Activated CD4-positive, alpha-beta T cell treated with anti-CD3 and anti-CD28 coated beads, Interleukin-2, amount 10 ng/mL, durations not matched to agents 7 days and 5 days (primary cell): ENCODE results near the gene HAUS3. TPM values are rescaled to one million over a fixed set of nuclear protein-coding genes. Genes with fewer than 3 reads are reported as not detected.
"Not testable (repeated sequence)": the region's sequence is repeated elsewhere in the genome, so short reads cannot be mapped to it uniquely, and the experiment has no call there.

ENCODE experiments used
- CTCF ChIA-PET: fragments of 350-600 bp; sonication (Branson Sonifier 250); formaldehyde crosslinking; loops from one replicate; lab custom pipeline; 2021; ENCODE audit warnings: antibody characterized with exemption; lab: Charles Lee
- POLR2A ChIA-PET: fragments of 350-600 bp; sonication (Branson Sonifier 250); formaldehyde crosslinking; loops from one replicate; lab custom pipeline; 2021; ENCODE audit warnings: antibody characterized with exemption; lab: Charles Lee
- DNase-seq: peaks from one replicate; pipeline ENCODE4 v3.0.0-alpha.2; 2020
- H3K27ac Mint-ChIP-seq: one replicate; pipeline ENCODE4 v1.8.0; 2021; ENCODE audit warnings: mild to moderate bottlenecking, moderate library complexity, mixed read lengths
- H3K27me3 Mint-ChIP-seq: one replicate; pipeline ENCODE4 v1.8.0; 2021; ENCODE audit warnings: mixed read lengths
- H3K36me3 Mint-ChIP-seq: one replicate; pipeline ENCODE4 v1.8.0; 2021; ENCODE audit warnings: low read depth, mixed read lengths
- H3K4me1 Mint-ChIP-seq: one replicate; pipeline ENCODE4 v1.8.0; 2021; ENCODE audit warnings: mixed read lengths
- H3K4me3 Mint-ChIP-seq: one replicate; pipeline ENCODE4 v1.8.0; 2021; ENCODE audit warnings: mild to moderate bottlenecking, moderate library complexity, mixed read lengths
- H3K9me3 Mint-ChIP-seq: one replicate; pipeline ENCODE4 v1.8.0; 2021; ENCODE audit warnings: mixed read lengths
- total RNA-seq, 2 experiments: library from RNA; stranded (reverse); gene quantifications; one replicate each; pipeline ENCODE4 v1.2.3, GENCODE V29; 2021

HAUS3 gene
- total RNA-seq, 2 experiments from 2014 or later, result 25.3 to 26.4 TPM

DNA sequence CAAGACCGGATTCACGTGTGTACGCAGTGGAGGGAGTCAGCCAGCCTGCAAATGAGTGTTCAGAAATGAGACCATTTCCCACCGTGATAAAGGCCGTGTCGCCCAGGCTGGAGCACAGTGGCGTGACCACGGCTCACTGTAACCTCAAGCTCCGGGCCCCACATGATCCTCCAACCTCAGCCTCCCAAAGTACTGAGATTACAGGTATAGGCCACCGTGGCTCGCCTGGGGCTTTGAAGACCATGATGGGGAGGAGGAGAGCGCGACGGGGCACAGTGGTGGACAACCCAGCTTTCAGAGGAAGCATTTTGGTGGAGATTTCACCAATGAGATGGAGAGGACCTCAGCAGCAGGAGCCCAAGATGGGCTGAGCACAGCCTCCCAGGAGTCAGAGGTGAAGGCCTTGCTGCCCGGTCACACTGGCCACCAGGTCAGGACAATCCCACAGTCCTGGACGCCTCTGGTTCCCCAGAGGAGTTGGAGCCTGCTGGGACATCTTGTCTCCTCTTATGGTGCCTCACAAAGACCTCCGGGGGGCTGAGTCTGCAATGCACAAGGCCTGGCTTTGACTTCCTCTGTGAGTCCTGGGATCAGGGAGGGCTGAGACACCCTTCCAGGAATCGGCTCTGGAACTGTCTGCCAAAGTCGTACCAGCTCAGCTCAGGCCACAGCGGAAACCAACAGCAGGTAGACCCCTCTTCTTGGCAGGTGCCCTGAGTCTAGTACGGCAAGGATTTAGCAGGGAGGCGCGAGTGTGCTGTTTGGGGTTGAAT, 42.4 kb upstream of the HAUS3 start:
- no peaks in the 10 kb centered on the region for H3K27me3 Mint-ChIP-seq
- H3K36me3 Mint-ChIP-seq, result peaks cover 3% of the 10 kb centered on the region
- ChIA-PET CTCF (interaction anchor here (1.2 kb wide), 1 partner anchor 64 kb away, joined by 3 read pairs; no protein-coding TSS in a partner anchor), POLR2A (no interaction called here)
- peaks cover 31% of the 10 kb centered on the region for H3K4me1 Mint-ChIP-seq
- no peak overlapping the region for H3K27ac Mint-ChIP-seq
- peaks cover 2% of the 10 kb centered on the region for H3K9me3 Mint-ChIP-seq
- H3K4me3 Mint-ChIP-seq, result no peak overlapping the region
- DNase-seq, result no peak

DNA sequence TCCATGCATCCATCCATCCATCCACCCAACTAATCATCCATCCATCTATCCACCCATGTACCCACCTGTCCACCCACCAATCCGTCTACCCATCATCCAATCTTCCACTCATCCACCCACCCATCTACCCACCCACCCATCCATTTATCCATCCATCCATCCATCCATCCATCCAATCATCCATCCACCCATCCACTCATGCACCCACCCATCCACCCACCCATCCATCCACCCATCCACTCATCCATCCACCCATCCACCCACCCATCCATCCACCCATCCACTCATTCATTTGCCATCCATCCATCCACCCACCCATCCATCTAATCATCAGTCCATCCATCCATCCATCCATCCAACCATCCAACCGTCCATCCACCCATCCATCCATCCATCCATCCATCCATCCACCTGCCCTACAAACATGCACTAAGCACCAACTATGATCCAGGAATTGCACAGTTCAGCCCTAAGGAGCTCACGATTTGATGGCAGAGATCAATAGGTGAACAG, 41.3 kb upstream of the HAUS3 start:
- H3K36me3 Mint-ChIP-seq, result peaks cover 3% of the 10 kb centered on the region
- peaks cover 31% of the 10 kb centered on the region for H3K4me1 Mint-ChIP-seq
- H3K9me3 Mint-ChIP-seq, result peaks cover 2% of the 10 kb centered on the region
- H3K27ac Mint-ChIP-seq, result no peak overlapping the region
- ChIA-PET POLR2A (no interaction called here), CTCF (no interaction called here)
- DNase-seq, result no peak
- H3K4me3 Mint-ChIP-seq, result no peak overlapping the region
- no peaks in the 10 kb centered on the region for H3K27me3 Mint-ChIP-seq

DNA sequence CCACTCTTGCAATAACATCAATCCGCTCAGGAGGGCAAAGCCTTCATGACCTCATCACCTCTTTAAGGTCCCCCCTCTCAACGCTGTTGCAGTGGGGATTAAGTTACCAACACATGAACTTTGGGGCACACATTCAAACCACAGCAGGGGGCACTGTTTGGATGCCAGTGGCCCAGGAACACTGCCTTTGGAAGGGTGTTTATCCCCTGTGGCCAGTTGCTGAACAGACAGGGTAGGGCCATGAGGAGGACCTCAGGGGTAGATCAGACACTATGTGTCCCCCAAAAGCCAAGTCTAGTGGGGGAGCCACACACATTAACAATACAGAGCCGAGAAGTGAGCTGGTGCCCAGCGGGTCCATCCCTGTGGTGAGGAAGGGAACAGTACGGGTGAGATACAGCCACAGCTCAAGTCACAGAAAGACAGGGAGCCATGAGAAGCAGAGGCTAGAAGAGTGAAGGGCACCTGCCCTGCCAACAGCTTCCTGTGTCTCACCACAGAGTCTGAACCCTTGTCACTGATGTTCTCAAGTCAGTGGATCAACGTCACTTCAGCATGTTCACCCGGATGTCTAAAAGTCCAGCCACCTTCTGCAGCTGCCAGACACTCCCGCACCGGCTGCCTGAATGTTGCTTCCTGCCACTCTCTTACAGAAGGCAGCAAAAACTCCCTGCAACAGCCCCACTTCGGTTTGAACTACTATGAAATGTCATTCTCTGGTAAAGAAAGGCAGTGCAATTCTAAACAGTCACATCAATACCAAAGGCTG, 39.8 kb upstream of the HAUS3 start:
- DNase-seq, result peak; percentile 86
- H3K27me3 Mint-ChIP-seq, result no peaks in the 10 kb centered on the region

DNA sequence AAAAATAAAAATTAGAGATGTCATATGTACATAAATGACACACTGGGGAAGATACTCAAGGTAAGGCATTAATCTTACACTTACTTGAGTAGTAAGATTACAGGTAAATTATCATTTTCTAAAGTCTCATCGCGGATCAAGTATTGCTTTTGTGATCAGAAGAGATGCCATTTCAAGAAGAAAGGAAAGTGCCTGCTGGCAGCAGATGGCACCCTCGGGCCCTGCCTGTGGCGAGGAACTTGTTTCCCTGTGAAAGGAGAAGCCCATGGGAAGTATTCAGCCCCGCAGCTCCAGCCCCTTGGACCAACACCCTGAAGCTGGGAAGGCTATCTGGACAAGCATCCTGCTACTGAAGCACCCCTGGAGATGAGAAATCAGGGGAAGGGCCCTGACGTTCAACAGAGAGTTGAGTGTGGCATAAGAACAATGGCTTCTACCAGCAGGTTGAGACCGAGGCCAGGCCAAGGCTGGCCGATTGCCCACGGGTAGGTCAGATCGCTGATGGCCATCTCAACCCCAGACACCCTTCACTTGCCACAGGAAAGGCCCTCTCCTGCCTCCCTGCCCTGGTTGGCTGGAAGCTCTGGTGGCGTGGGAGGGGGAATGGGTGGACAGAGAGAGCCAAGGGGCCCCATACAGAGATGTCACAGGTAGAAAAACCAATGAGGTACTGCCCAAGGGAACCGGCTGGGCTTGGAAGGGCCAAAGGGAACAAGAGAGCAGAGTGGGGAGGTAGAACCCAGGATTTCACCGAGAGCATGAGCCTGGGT, 38.8 kb upstream of the HAUS3 start:
- Mint-ChIP-seq H3K27me3 (no peaks in the 10 kb centered on the region), H3K9me3 (peaks cover 2% of the 10 kb centered on the region), H3K36me3 (peaks cover 3% of the 10 kb centered on the region), H3K27ac (peak overlapping the region; percentile 92), H3K4me1 (peaks cover 31% of the 10 kb centered on the region), H3K4me3 (no peak overlapping the region)
- ChIA-PET POLR2A (no interaction called here), CTCF (interaction anchor here (1.1 kb wide), 1 partner anchor 151 kb away, joined by 4 read pairs; no protein-coding TSS in a partner anchor)
- no peak for DNase-seq

More for the DNA sequence above, 39.8 kb upstream of the HAUS3 start:
- ChIA-PET POLR2A (no interaction called here), CTCF (interaction anchor here (0.5 to 1.3 kb wide), 7 partner anchors 8 to 760 kb away, joined by 3 to 6 read pairs (median 3); no protein-coding TSS in a partner anchor)
- Mint-ChIP-seq H3K9me3 (peaks cover 2% of the 10 kb centered on the region), H3K4me3 (peak overlapping the region; percentile 23), H3K27ac (peak overlapping the region; percentile 92), H3K4me1 (peaks cover 31% of the 10 kb centered on the region), H3K36me3 (peaks cover 3% of the 10 kb centered on the region)

DNA sequence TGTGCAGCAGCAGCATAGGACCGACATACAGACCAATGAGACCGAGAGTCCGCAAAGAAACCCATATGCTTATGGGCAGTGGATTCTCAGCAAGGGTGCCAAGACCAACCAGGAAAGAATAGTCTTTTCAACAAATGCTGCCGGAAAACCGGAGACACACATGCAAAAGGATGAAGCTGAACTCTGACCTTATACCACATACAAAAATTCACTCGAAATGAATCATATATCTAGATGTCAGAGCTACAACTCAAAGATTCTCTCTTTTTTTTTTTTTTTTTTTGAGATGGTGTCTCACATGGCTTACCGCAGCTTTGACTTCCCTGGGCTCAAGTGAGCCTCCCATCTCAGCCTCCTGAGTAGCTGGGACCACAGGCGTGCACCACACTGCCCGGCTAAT, 36.0 kb upstream of the HAUS3 start:
- H3K4me3 Mint-ChIP-seq, result no peak overlapping the region
- H3K9me3 Mint-ChIP-seq, result no peaks in the 10 kb centered on the region
- POLR2A ChIA-PET, result no interaction called here
- no peak overlapping the region for H3K27ac Mint-ChIP-seq
- CTCF ChIA-PET, result interaction anchor here (0.6 kb wide), 1 partner anchor 23 kb away, joined by 3 read pairs; no protein-coding TSS in a partner anchor
- DNase-seq, result no peak
- peaks cover 26% of the 10 kb centered on the region for H3K4me1 Mint-ChIP-seq
- no peaks in the 10 kb centered on the region for H3K27me3 Mint-ChIP-seq
- no peaks in the 10 kb centered on the region for H3K36me3 Mint-ChIP-seq

DNA sequence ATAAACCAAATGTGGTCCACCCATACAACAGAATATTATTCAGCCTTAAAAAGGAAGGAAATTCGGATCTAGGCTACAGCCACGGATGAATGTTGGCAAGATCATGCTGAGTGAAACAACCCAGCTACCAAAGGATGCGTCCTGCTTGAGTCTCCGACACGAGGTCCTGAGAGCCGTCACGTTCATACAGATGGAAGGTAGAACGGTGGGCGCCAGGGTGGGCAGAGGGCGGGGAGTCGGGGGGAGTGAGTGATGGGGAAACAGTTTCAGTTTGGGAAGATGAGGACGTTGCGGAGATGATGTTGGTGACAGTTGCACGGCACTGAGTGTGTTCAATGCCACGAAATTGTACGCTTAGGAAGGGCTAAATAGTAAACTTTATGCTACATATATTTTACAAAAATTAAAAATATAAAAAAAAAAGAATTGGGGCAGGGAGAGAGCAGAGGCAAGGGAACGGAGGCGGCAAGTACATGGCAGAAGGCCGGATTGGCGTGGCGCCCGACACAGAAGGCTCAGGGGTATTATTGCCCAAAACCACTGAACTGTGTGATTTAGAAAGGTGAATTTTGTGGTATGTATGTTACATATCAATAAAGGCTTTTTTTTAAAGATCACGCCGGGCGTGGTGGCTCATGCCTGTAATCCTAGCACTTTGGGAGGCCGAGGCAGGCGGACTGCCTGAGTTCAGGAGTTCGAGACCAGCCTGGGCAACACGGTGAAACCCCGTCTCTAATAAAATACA, 34.8 kb upstream of the HAUS3 start:
- Mint-ChIP-seq H3K4me1 (peaks cover 18% of the 10 kb centered on the region), H3K4me3 (no peak overlapping the region), H3K27ac (no peak overlapping the region), H3K9me3 (no peaks in the 10 kb centered on the region), H3K27me3 (no peaks in the 10 kb centered on the region), H3K36me3 (no peaks in the 10 kb centered on the region)
- POLR2A ChIA-PET, result no interaction called here
- CTCF ChIA-PET, result no interaction called here
- DNase-seq, result no peak

DNA sequence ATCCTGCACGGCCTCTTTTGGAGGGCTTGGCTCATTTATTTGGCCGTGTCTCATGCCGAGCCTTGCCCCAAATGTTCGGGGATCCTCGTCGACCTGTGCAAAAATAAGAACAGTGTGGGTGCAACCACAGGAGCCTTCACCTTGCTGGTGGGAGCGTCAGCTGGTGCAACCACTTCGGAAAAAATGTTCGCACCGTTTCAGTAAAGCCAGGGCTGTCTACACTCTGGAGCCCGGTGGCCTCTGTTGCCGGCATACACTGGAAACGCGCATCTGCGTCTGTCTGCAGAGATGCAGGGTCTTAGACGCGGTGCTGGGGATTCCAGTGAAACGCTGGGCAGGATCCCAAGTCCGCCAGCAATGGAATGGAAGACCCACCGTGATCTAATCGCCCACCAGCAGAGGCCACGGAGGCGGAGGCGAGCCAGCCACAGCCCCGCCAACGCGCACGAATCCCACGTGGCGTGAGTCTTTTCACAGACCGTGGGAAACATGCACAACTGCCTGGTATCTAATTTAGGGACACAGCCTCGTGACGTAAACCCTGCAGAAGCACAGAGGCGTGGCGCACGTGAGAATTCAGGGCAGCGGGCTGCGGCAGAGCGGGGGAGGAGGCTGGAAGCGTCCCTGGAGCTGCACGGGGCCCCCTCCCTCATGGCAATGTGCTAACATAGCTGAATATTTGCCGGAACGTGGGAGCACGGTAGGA, 33.8 kb upstream of the HAUS3 start:
- no peaks in the 10 kb centered on the region for H3K27me3 Mint-ChIP-seq
- no peak for DNase-seq
- no peaks in the 10 kb centered on the region for H3K36me3 Mint-ChIP-seq
- POLR2A ChIA-PET, result no interaction called here
- H3K9me3 Mint-ChIP-seq, result no peaks in the 10 kb centered on the region
- no peak overlapping the region for H3K27ac Mint-ChIP-seq
- CTCF ChIA-PET, result interaction anchor here (1.8 kb wide), 1 partner anchor 12 kb away, joined by 4 read pairs; no protein-coding TSS in a partner anchor
- no peak overlapping the region for H3K4me3 Mint-ChIP-seq
- peaks cover 7% of the 10 kb centered on the region for H3K4me1 Mint-ChIP-seq

DNA sequence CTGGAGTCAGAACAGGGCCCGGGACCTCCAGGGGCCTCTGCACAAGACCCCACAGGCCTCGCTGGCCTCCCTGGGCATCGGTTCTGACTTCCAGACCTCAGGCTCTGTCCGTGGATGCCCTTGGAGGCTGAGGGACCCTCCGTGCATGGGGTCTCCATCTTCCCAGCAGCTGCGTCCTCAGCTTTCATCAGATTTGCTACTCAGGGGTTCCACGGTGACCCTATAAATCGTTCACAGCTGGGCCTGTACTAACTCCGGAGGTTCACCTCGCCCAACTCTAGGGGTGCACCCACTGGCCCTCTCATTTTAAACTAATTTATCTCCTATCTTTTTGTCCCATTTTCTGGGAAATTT, 33.1 kb upstream of the HAUS3 start:
- H3K36me3 Mint-ChIP-seq, H3K4me1 Mint-ChIP-seq, DNase-seq, H3K4me3 Mint-ChIP-seq, H3K27me3 Mint-ChIP-seq, H3K27ac Mint-ChIP-seq, H3K9me3 Mint-ChIP-seq, POLR2A ChIA-PET: not testable (repeated sequence)
- CTCF ChIA-PET, result interaction anchor here (1.8 kb wide), 1 partner anchor 11 kb away, joined by 4 read pairs; no protein-coding TSS in a partner anchor

DNA sequence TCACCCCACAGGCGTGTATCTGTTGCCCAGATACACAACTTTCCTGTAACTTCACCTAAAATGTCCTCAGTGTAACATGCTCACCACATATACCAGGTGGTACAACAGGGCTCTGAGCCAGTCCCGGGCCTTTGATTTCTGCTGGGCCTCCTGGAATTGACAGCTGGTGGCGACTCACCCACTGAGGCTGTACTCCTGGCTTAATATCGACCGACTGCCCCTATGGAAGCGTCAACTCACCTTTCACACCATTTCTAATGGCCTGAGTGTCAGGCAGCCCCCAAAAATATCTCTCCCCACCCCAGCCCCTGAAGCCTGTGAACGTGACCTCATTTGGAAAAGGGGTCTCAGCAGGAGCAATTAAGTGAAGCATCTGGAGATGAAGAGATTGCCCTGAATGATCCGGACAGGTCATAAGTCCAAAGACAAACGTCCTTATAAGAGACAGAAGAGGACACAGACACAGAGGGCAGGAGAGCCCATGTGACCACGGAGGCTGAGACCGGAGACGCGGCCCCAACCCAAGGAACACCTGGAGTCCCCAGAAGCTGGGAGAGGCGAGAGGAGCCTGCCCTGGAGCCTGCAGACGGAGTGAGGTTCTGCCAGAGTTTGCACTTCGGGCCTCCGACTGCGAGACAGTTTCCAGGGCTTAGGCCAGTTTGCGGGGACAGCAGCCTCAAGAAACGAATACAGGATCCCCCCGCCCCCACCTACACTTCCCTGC, 32.6 kb upstream of the HAUS3 start:
- H3K27me3 Mint-ChIP-seq, result no peaks in the 10 kb centered on the region
- ChIA-PET CTCF (interaction anchor here (1.8 kb wide), 1 partner anchor 11 kb away, joined by 4 read pairs; no protein-coding TSS in a partner anchor), POLR2A (no interaction called here)
- no peaks in the 10 kb centered on the region for H3K36me3 Mint-ChIP-seq
- DNase-seq, result no peak
- H3K27ac Mint-ChIP-seq, result no peak overlapping the region
- H3K9me3 Mint-ChIP-seq, result no peaks in the 10 kb centered on the region
- H3K4me3 Mint-ChIP-seq, result no peak overlapping the region
- H3K4me1 Mint-ChIP-seq, result peaks cover 4% of the 10 kb centered on the region

DNA sequence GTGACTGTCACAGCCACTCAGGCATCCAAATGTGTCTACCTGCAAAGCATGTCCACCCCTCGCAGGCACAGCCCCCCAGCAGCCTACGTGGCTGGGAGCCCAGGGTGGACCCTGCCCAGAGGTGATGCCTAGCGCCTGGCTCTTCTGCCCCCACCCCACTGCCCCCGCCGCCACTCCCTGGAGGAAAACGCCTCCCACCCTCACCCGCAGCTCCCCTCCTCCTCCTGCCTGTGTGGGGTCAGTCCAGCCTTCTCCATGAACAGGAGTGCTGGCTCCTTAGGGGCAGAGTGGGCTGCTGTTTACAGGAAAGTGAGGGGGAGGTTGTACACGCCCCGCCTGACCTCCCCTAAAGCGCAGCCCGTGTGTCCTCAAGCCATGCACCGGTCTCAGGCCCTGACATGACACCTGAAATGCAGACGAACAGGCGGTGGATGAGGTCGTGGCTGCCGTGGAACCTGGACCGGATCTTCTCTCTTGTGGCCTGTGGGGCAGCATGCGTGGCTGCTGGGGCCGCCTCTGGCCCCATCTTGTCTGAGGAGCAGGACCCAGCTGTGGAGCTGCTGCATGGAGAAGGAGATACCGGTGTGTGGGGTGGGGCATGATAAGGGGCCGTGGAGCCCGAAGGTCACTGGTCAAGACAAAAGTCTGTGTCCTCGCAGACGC, 31.9 kb upstream of the HAUS3 start:
- H3K4me1 Mint-ChIP-seq, result peaks cover 4% of the 10 kb centered on the region
- H3K4me3 Mint-ChIP-seq, result no peak overlapping the region
- H3K9me3 Mint-ChIP-seq, result no peaks in the 10 kb centered on the region
- H3K36me3 Mint-ChIP-seq, result no peaks in the 10 kb centered on the region
- H3K27ac Mint-ChIP-seq, result no peak overlapping the region
- no peak for DNase-seq
- POLR2A ChIA-PET, result no interaction called here
- no peaks in the 10 kb centered on the region for H3K27me3 Mint-ChIP-seq
- CTCF ChIA-PET, result interaction anchor here (1.1 kb wide), 1 partner anchor 8 kb away, joined by 3 read pairs; no protein-coding TSS in a partner anchor
